IPS-15b (cell line): ENCODE data around the gene MYB.
"Not testable (repeated sequence)": the region's sequence is repeated elsewhere in the genome, so short reads cannot be mapped to it uniquely, and the experiment has no call there.

Experiments
- H3K27me3 ChIP-seq: one replicate; pipeline ENCODE4 v1.6.1; 2013; ENCODE audit warnings: low read length; ENCODE audit not compliant: control insufficient read depth, insufficient read depth
- H3K36me3 ChIP-seq: one replicate; pipeline ENCODE4 v1.6.1; 2013; ENCODE audit warnings: low read length; ENCODE audit not compliant: control insufficient read depth, insufficient read depth
- H3K4me1 ChIP-seq: one replicate; pipeline ENCODE4 v1.6.1; 2013; ENCODE audit warnings: mild to moderate bottlenecking, low read length; ENCODE audit not compliant: control insufficient read depth, insufficient read depth
- H3K4me3 ChIP-seq: one replicate; pipeline ENCODE4 v1.5.1; 2013; ENCODE audit warnings: low read depth, low read length
- H3K9ac ChIP-seq: one replicate; pipeline ENCODE4 v1.6.1; 2013; ENCODE audit warnings: low read depth, mild to moderate bottlenecking, low read length
- H3K9me3 ChIP-seq: one replicate; pipeline ENCODE4 v1.6.1; 2013; ENCODE audit warnings: mild to moderate bottlenecking, low read length; ENCODE audit not compliant: control insufficient read depth, insufficient read depth

Gene MYB

GRCh38 chr6:135148889-135149288, 32.2 kb upstream of the MYB start:
- Histone ChIP-seq H3K9me3 (no peaks in the 10 kb centered on the region), H3K27me3 (no peaks in the 10 kb centered on the region), H3K9ac (no peak overlapping the region), H3K4me1 (no peaks in the 10 kb centered on the region), H3K36me3 (no peaks in the 10 kb centered on the region), H3K4me3 (no peak overlapping the region)

- H3K9ac ChIP-seq = no peak overlapping the region
Measured at GRCh38 chr6:135149376-135149775, 31.7 kb upstream of the MYB start.

GRCh38 chr6:135150481-135150880, 30.6 kb upstream of the MYB start:
- H3K9ac ChIP-seq, H3K9me3 ChIP-seq, H3K27me3 ChIP-seq, H3K36me3 ChIP-seq, H3K4me1 ChIP-seq, H3K4me3 ChIP-seq: not testable (repeated sequence)

More at GRCh38 chr6:135149376-135149775, 31.7 kb upstream of the MYB start:
- no peaks in the 10 kb centered on the region for H3K4me1 ChIP-seq
- H3K36me3 ChIP-seq = no peaks in the 10 kb centered on the region
- no peaks in the 10 kb centered on the region for H3K27me3 ChIP-seq
- H3K9me3 ChIP-seq = no peaks in the 10 kb centered on the region
- H3K4me3 ChIP-seq = no peak overlapping the region

GRCh38 chr6:135154125-135154524, 27.0 kb upstream of the MYB start:
- not testable (repeated sequence) for H3K4me1 ChIP-seq, H3K27me3 ChIP-seq, H3K9ac ChIP-seq, H3K4me3 ChIP-seq, H3K36me3 ChIP-seq, H3K9me3 ChIP-seq

GRCh38 chr6:135158397-135158796, 22.7 kb upstream of the MYB start:
- Histone ChIP-seq H3K4me3 (no peak overlapping the region), H3K36me3 (no peaks in the 10 kb centered on the region), H3K9me3 (no peaks in the 10 kb centered on the region)

GRCh38 chr6:135159531-135159930, 21.6 kb upstream of the MYB start:
- Histone ChIP-seq H3K36me3 (no peaks in the 10 kb centered on the region), H3K27me3 (no peaks in the 10 kb centered on the region), H3K4me3 (no peak overlapping the region), H3K9me3 (no peaks in the 10 kb centered on the region), H3K9ac (no peak overlapping the region), H3K4me1 (no peaks in the 10 kb centered on the region)

More at GRCh38 chr6:135158397-135158796, 22.7 kb upstream of the MYB start:
- no peaks in the 10 kb centered on the region for H3K27me3 ChIP-seq
- H3K9ac ChIP-seq = no peak overlapping the region
- no peaks in the 10 kb centered on the region for H3K4me1 ChIP-seq

GRCh38 chr6:135161411-135162395, 19.4 kb upstream of the MYB start:
- no peak overlapping the region for H3K4me3 ChIP-seq
- H3K9ac ChIP-seq = no peak overlapping the region
- no peaks in the 10 kb centered on the region for H3K27me3 ChIP-seq
- H3K4me1 ChIP-seq = no peaks in the 10 kb centered on the region
- H3K36me3 ChIP-seq = no peaks in the 10 kb centered on the region
- H3K9me3 ChIP-seq = no peaks in the 10 kb centered on the region

- Histone ChIP-seq H3K9ac (no peak overlapping the region), H3K4me1 (no peaks in the 10 kb centered on the region), H3K36me3 (no peaks in the 10 kb centered on the region), H3K27me3 (no peaks in the 10 kb centered on the region), H3K9me3 (no peaks in the 10 kb centered on the region), H3K4me3 (no peak overlapping the region)
Measured at GRCh38 chr6:135162678-135163439, 18.2 kb upstream of the MYB start.

GRCh38 chr6:135163440-135163738, 17.7 kb upstream of the MYB start:
- no peaks in the 10 kb centered on the region for H3K4me1 ChIP-seq
- H3K9ac ChIP-seq = no peak overlapping the region

GRCh38 chr6:135164387-135164786, 16.7 kb upstream of the MYB start:
- H3K9ac ChIP-seq, H3K36me3 ChIP-seq, H3K9me3 ChIP-seq, H3K4me1 ChIP-seq, H3K4me3 ChIP-seq, H3K27me3 ChIP-seq: not testable (repeated sequence)

More at GRCh38 chr6:135163440-135163738, 17.7 kb upstream of the MYB start:
- H3K36me3 ChIP-seq = no peaks in the 10 kb centered on the region
- no peaks in the 10 kb centered on the region for H3K9me3 ChIP-seq
- no peaks in the 10 kb centered on the region for H3K27me3 ChIP-seq
- no peak overlapping the region for H3K4me3 ChIP-seq

- H3K4me1 ChIP-seq = no peaks in the 10 kb centered on the region
- no peak overlapping the region for H3K4me3 ChIP-seq
- H3K36me3 ChIP-seq = no peaks in the 10 kb centered on the region
- no peaks in the 10 kb centered on the region for H3K27me3 ChIP-seq
- H3K9ac ChIP-seq = no peak overlapping the region
- no peaks in the 10 kb centered on the region for H3K9me3 ChIP-seq
Measured at GRCh38 chr6:135165031-135165430, 16.1 kb upstream of the MYB start.

- Histone ChIP-seq H3K27me3 (no peaks in the 10 kb centered on the region), H3K9me3 (no peaks in the 10 kb centered on the region), H3K4me3 (no peak overlapping the region), H3K36me3 (no peaks in the 10 kb centered on the region), H3K9ac (no peak overlapping the region), H3K4me1 (no peaks in the 10 kb centered on the region)
Measured at GRCh38 chr6:135166515-135166914, 14.6 kb upstream of the MYB start.
